Measurements from ENCODE around the gene TRIM34.

Gene TRIM34

DNA sequence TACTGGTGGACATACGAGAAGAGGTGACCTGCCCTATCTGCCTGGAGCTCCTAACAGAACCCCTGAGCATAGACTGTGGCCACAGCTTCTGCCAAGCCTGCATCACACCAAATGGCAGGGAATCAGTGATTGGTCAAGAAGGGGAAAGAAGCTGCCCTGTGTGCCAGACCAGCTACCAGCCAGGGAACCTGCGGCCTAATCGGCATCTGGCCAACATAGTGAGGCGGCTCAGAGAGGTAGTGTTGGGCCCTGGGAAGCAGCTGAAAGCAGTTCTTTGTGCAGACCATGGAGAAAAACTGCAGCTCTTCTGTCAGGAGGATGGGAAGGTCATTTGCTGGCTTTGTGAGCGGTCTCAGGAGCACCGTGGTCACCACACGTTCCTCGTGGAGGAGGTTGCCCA is 21.5 kb upstream of the TRIM34 start:
- CTCF ChIA-PET = interaction anchor here (1.9 kb wide), 1 partner anchor 10 kb away, joined by 7 read pairs; no protein-coding TSS in a partner anchor

DNA sequence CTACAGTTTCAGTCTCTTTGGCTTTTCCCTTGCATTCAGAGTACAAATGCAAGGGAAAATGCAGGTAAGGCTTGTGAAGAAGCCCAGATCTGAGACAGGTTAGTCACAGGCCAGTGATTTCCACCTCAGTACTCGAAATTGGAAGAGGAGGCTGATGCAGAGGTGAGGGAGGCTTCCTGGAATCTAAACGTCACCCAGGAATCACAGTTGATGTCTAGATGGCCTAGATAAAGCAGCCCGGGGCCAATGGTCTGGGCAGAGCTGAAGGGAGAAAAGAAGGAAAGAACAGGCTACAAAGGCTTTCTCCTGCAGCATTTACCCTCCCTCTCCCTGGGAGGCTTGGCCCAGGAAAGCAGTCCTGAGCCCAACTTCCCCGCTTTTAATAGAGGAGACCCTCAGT is 19.9 kb upstream of the TRIM34 start:
- no peak overlapping the region for H3K4me3 Mint-ChIP-seq
- no peaks in the 10 kb centered on the region for H3K36me3 Mint-ChIP-seq
- H3K9me3 Mint-ChIP-seq = no peaks in the 10 kb centered on the region
- no peaks in the 10 kb centered on the region for H3K4me1 Mint-ChIP-seq
- CTCF ChIA-PET = no interaction called here
- H3K27me3 Mint-ChIP-seq = no peaks in the 10 kb centered on the region
- no peak for DNase-seq
- no peak overlapping the region for H3K27ac Mint-ChIP-seq

More for the DNA sequence above, 21.5 kb upstream of the TRIM34 start:
- no peak overlapping the region for H3K4me3 Mint-ChIP-seq
- no peak for DNase-seq
- H3K9me3 Mint-ChIP-seq = no peaks in the 10 kb centered on the region
- H3K36me3 Mint-ChIP-seq = no peaks in the 10 kb centered on the region
- no peaks in the 10 kb centered on the region for H3K4me1 Mint-ChIP-seq
- no peak overlapping the region for H3K27ac Mint-ChIP-seq
- H3K27me3 Mint-ChIP-seq = no peaks in the 10 kb centered on the region

DNA sequence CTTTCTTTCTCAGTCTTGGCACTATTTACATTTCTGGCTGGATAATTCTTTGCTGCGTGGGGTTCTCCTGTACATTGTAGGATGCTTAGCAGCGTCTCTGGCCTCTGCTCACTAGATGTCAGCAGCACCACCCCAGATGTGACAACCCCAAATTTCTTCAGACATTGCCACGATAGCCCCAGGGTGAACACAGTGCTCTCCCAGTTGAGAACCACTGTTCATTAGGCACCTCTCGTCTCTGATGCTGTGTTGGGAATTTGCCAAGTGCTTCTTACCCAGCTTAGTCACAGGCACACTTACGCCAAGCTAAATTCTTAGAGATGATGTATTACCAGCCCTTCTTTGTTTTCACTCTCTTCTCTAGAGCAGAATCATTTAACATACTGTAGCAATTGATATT is 19.0 kb upstream of the TRIM34 start:
- H3K9me3 Mint-ChIP-seq = no peaks in the 10 kb centered on the region
- H3K36me3 Mint-ChIP-seq = no peaks in the 10 kb centered on the region
- DNase-seq = no peak
- CTCF ChIA-PET = no interaction called here
- H3K27ac Mint-ChIP-seq = no peak overlapping the region
- no peaks in the 10 kb centered on the region for H3K27me3 Mint-ChIP-seq
- peaks cover 7% of the 10 kb centered on the region for H3K4me1 Mint-ChIP-seq
- no peak overlapping the region for H3K4me3 Mint-ChIP-seq

DNA sequence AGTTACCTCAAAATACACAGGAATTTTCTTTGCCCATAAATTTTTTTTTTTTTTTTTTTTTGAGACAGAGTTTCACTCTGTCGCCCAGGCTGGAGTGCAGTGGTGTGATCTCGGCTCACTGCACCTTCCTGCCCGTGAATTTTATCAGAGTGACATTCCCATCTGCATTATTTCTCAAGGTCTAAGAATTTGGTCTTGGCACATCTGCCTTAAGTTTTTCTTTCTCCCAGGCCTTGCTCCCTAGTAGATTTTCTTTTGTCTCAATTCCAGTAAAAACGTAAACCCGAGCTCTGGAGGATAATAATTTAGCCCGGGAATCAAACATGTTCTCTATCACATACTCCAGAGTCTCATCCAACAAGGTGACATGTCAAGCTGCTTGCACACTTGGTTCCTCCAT is 16.0 kb upstream of the TRIM34 start:
- CTCF ChIA-PET = interaction anchor here (1.4 kb wide), 1 partner anchor 9 kb away, joined by 3 read pairs; no protein-coding TSS in a partner anchor
- Mint-ChIP-seq H3K27ac (no peak overlapping the region), H3K4me3 (no peak overlapping the region), H3K36me3 (no peaks in the 10 kb centered on the region), H3K4me1 (peaks cover 10% of the 10 kb centered on the region), H3K27me3 (no peaks in the 10 kb centered on the region), H3K9me3 (no peaks in the 10 kb centered on the region)
- DNase-seq = no peak

DNA sequence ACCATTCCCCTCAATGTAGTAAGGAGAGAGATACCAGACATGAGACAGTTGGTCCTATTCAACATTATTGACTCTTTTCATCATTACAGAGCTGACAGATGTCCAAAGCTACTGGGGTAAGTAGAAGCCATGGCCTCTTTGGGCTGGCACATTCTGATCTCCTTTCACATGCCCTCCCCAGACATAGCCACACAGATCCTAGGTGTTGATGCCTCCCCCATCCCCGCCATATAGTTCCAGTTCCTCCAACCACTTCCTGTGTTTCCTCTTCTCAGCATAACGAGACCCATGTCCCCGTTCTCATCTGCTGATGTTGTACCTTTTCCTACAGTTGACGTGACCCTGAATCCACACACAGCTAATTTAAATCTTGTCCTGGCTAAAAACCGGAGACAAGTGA is 14.4 kb upstream of the TRIM34 start:
- no peaks in the 10 kb centered on the region for H3K27me3 Mint-ChIP-seq
- no peaks in the 10 kb centered on the region for H3K36me3 Mint-ChIP-seq
- H3K9me3 Mint-ChIP-seq = no peaks in the 10 kb centered on the region
- no peak overlapping the region for H3K4me3 Mint-ChIP-seq
- peaks cover 10% of the 10 kb centered on the region for H3K4me1 Mint-ChIP-seq
- no peak overlapping the region for H3K27ac Mint-ChIP-seq
- CTCF ChIA-PET = interaction anchor here (1.4 kb wide), 1 partner anchor 10 kb away, joined by 3 read pairs; no protein-coding TSS in a partner anchor
- no peak for DNase-seq

DNA sequence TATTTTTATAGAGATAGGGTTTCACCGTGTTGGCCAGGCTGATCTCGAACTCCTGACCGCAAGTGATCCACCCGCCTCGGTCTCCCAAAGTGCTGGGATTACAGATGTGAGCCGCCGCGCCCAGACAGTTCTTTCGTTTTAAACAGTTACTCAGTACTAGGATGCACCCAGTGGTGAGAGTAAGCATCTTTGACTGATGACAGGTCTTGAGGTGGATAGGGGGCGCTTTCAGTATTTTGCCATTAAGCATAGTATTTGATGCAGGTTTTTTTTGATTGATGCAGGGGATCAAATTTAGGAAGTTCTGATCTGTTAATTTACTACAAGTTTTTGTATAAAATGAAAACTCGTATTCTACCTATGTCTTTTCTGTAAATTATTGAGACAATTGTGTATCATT is 13.2 kb upstream of the TRIM34 start:
- Mint-ChIP-seq H3K9me3 (no peaks in the 10 kb centered on the region), H3K27me3 (no peaks in the 10 kb centered on the region), H3K27ac (no peak overlapping the region), H3K4me1 (peaks cover 10% of the 10 kb centered on the region), H3K4me3 (no peak overlapping the region), H3K36me3 (no peaks in the 10 kb centered on the region)
- CTCF ChIA-PET = no interaction called here
- no peak for DNase-seq

DNA sequence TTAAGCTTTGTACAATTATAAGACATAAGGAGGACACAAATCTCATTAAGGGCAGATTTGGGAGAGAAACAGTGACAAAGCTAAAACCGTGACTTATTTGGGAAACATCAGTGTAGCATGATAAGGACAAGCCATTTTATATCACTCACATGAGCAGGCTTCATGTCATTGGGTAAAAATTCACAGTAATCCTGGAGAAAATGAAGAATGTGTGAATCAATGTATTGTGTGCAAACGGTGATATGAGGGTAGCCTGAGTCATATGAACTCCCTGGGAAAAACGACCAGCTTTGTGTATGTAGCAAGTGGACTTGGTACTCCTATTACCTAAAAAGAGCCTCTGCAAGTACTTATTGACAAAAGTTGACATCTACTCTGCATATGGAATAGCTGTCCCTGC is 6.0 kb upstream of the TRIM34 start:
- Mint-ChIP-seq H3K36me3 (peaks cover 6% of the 10 kb centered on the region), H3K4me3 (no peak overlapping the region), H3K27me3 (no peaks in the 10 kb centered on the region), H3K4me1 (peaks cover 9% of the 10 kb centered on the region), H3K9me3 (no peaks in the 10 kb centered on the region), H3K27ac (no peak overlapping the region)
- DNase-seq = no peak
- CTCF ChIA-PET = no interaction called here

DNA sequence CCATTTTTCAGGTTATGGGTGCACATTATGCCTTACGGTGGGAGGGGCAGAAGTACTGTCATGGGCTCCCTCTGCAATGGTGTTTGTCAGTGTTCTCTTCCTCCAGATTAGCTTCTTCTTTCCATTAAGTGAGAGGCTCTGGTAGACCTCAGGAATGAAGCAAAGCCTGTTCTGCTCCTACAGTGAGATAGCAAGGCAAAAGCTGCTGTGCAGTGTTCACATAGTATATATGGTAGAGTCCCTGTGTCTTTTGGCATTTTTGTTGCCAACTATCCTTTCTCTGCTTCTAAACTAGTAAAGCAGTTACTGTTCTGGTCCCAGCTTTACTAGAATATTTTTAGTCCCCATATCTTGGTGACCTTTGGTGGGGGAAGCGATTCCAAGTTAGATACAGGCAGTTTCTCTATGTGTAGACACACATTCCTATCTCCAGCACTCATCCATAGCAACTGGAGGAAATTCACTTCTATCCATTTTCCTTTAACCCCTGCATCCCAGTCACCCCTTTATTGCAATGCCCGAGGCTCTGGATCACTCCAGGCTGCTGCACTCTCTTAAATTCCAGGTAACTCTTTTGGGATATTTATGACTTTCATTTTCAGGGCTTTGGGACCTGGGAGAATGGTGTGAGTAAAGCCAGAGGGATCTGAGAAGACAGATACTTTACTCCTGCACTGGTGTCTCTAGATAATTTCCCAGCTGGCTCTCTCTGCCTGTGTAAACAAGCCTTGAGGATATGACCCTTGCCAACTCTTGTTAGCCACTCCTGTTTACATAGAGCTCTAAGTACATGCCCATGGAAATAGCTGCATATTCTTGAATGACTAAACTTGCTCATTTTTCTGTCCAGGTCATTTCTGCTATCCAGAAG is 3.9 kb upstream of the TRIM34 start:
- peaks cover 6% of the 10 kb centered on the region for H3K36me3 Mint-ChIP-seq
- H3K4me1 Mint-ChIP-seq = peaks cover 21% of the 10 kb centered on the region
- H3K9me3 Mint-ChIP-seq = no peaks in the 10 kb centered on the region
- CTCF ChIA-PET = no interaction called here
- DNase-seq = no peak
- no peak overlapping the region for H3K27ac Mint-ChIP-seq
- H3K27me3 Mint-ChIP-seq = no peaks in the 10 kb centered on the region
- H3K4me3 Mint-ChIP-seq = no peak overlapping the region

DNA sequence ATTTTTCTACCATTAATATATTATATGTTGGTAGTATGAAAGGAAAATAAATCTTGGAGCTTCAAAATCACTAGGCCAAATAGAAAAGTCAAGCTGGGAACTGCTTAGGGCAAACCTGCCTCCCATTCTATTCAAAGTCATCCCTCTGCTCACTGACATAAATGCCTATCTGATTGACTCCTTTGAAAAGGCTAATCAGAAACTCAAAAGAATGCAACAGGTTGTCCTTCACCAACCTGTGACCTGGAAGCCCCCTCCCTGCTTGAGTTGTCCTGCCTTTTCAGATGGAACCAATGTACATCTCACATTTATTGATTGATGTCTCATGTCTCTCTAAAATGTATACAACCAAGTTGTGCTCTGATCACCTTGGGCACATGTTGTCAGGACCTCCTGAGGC is 3.2 kb upstream of the TRIM34 start:
- H3K4me1 Mint-ChIP-seq = peaks cover 28% of the 10 kb centered on the region
- no peak overlapping the region for H3K27ac Mint-ChIP-seq
- H3K27me3 Mint-ChIP-seq = no peaks in the 10 kb centered on the region
- CTCF ChIA-PET = no interaction called here
- peaks cover 8% of the 10 kb centered on the region for H3K36me3 Mint-ChIP-seq
- no peaks in the 10 kb centered on the region for H3K9me3 Mint-ChIP-seq
- DNase-seq = no peak
- H3K4me3 Mint-ChIP-seq = no peak overlapping the region

DNA sequence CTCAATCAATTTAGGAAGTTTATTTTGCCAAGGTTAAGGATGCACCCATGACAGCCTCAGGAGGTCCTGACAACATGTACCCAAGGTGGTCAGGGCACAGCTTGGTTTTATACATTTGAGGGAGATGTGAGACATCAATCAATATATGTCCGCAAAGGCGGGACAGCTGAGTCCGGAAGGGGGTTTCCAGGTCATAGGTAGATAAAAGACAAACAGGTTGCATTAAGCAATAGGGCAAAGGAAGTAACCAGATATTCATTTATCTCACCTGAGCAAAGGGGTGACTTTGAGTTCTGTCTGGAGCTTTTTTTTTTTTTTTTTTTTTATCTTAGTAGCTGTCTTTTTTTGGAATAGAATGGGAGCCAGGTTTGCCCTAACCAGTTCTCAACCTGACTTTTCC is 2.0 kb upstream of the TRIM34 start:
- H3K36me3 Mint-ChIP-seq = peaks cover 12% of the 10 kb centered on the region
- no peak overlapping the region for H3K27ac Mint-ChIP-seq
- H3K27me3 Mint-ChIP-seq = no peaks in the 10 kb centered on the region
- H3K4me1 Mint-ChIP-seq = peaks cover 39% of the 10 kb centered on the region
- CTCF ChIA-PET = no interaction called here
- no peak for DNase-seq
- H3K4me3 Mint-ChIP-seq = peak overlapping the region; percentile 14
- H3K9me3 Mint-ChIP-seq = no peaks in the 10 kb centered on the region

DNA sequence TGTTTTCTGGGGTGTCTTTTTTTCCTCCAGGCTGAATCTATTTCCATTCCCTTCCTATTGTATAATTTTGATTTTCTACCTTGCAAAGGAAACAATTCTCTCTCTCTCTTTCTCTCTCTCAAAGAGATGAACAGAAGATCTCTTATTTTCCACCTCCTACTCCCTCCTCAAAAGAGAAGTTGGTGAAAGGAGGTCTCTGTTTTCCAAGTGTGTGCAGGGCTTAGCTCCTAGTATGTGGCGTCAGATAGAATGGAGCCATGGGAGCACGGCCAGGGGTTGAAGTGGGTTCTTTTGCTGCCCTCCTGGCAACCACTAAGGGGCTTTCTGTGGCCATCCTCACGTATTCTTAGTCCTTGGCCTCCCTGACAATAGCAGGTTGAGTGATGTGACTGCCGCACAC is 480 bp downstream of the TRIM34 start:
- CTCF ChIA-PET = interaction anchor here (0.7 to 1.1 kb wide), 2 partner anchors 26 to 59 kb away, joined by 3 to 4 read pairs; partner anchors contain the start of gene TRIM5
- Mint-ChIP-seq H3K27ac (peak overlapping the region; percentile 70), H3K4me1 (peaks cover 44% of the 10 kb centered on the region), H3K4me3 (peak overlapping the region; percentile 80), H3K36me3 (peaks cover 12% of the 10 kb centered on the region), H3K27me3 (no peaks in the 10 kb centered on the region), H3K9me3 (no peaks in the 10 kb centered on the region)
- DNase-seq = no peak

DNA sequence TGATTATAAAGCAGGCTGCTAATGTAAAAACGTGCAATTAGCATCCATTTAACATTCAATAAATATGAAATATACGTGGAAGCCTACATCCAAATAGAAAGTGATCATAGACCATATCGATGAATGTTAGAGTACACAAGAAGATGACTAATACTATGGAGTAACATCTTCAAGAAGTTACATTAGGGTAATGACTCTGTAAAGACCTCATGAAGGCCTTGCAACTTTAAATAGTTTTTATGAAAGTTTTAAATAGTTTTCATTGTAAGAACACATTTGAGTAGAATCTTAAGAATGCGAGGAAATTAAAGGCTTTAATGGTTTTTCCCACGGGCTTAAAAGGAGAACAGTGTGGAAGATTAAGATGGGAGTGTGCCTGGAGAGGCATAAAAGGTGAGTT is 1.4 kb downstream of the TRIM34 start:
- Mint-ChIP-seq H3K36me3 (peaks cover 12% of the 10 kb centered on the region), H3K4me3 (peak overlapping the region; percentile 80), H3K9me3 (no peaks in the 10 kb centered on the region), H3K27me3 (no peaks in the 10 kb centered on the region), H3K4me1 (peaks cover 44% of the 10 kb centered on the region), H3K27ac (no peak overlapping the region)
- CTCF ChIA-PET = interaction anchor here (1.9 to 2.1 kb wide), 2 partner anchors 58 to 64 kb away, joined by 5 to 6 read pairs; partner anchors contain the start of gene TRIM22
- no peak for DNase-seq

DNA sequence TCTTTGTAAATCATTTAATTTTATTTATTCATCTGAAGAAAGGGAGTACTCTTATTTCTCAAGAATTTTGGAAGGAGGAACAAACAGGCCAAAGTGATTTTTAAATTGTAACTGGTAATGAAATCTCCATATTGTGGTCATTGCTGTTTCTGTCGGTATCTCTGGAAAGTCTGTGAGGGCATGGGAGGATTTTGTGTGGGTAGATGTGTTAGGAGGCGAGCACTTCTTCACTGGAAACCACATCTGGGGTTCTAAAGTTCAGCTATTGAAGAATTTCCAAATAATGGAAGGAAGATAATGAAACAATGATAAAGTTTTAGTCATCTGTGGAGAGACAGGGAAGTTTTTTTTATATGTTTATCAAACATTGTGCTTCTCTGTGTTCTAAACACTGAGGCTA is 6.6 kb downstream of the TRIM34 start:
- Mint-ChIP-seq H3K9me3 (no peaks in the 10 kb centered on the region), H3K4me3 (no peak overlapping the region), H3K27me3 (no peaks in the 10 kb centered on the region), H3K4me1 (peaks cover 17% of the 10 kb centered on the region), H3K27ac (no peak overlapping the region), H3K36me3 (peaks cover 22% of the 10 kb centered on the region)
- CTCF ChIA-PET = no interaction called here
- no peak for DNase-seq

DNA sequence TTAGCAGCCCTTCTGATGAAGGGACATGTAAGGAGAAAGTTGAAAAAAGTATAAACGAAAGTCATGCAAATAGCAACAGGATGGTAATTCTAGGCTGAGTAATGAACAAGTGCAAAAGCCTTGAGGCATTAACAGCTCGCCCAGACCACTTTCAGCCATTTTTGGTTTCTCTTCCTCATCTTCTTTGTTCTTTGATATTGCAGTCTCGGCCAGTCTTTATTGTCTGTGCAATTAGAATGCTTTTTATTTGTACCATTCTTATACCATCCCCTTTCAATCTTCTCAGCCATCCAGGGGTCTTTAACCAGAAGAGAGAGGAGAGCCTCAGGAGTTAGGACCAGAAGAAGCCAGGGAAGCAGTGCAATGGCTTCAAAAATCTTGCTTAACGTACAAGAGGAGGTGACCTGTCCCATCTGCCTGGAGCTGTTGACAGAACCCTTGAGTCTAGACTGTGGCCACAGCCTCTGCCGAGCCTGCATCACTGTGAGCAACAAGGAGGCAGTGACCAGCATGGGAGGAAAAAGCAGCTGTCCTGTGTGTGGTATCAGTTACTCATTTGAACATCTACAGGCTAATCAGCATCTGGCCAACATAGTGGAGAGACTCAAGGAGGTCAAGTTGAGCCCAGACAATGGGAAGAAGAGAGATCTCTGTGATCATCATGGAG is 7.3 kb downstream of the TRIM34 start:
- no peak for DNase-seq
- H3K27ac Mint-ChIP-seq = no peak overlapping the region
- no peak overlapping the region for H3K4me3 Mint-ChIP-seq
- no peaks in the 10 kb centered on the region for H3K27me3 Mint-ChIP-seq
- H3K4me1 Mint-ChIP-seq = peaks cover 11% of the 10 kb centered on the region
- CTCF ChIA-PET = no interaction called here
- peaks cover 22% of the 10 kb centered on the region for H3K36me3 Mint-ChIP-seq
- H3K9me3 Mint-ChIP-seq = no peaks in the 10 kb centered on the region

DNA sequence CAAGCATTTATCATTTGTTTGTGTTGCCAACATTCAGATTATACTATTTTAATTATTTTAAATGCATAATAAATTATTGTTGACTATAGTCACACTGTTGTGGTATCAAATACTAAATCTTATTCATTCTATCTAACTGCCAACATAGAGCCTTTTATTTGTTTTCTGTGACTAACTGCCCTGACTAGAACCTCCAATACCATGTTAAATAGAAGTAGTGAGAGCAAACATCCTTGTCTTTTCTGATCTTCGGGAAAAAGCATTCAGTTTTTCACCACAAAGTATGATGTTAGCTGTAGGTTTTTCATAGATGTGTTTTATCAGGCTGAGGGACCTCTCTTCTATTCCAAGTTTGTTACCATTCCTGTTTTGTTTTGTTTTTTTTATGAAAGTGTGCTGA is 15.2 kb downstream of the TRIM34 start:
- CTCF ChIA-PET = no interaction called here
- Mint-ChIP-seq H3K27me3 (no peaks in the 10 kb centered on the region), H3K27ac (no peak overlapping the region), H3K36me3 (peaks cover 34% of the 10 kb centered on the region), H3K4me1 (no peaks in the 10 kb centered on the region), H3K9me3 (no peaks in the 10 kb centered on the region), H3K4me3 (no peak overlapping the region)
- no peak for DNase-seq

All from activated naive CD4-positive, alpha-beta T cell treated with anti-CD3 and anti-CD28 coated beads, Interleukin-2, amount 10 ng/mL, durations not matched to agents 7 days and 5 days (primary cell).